HG02885 (cell line): Measurements from ENCODE around the gene POU5F1.
"Not testable (repeated sequence)": the region's sequence is repeated elsewhere in the genome, so short reads cannot be mapped to it uniquely, and the experiment has no call there.

ENCODE experiments used
- ATAC-seq: cut with Tn5 transposase; IDR thresholded peaks from one replicate; pipeline ENCODE4 v1.9.1; 2021; ENCODE audit warnings: mild to moderate bottlenecking; ENCODE audit not compliant: unreplicated experiment, poor library complexity

The POU5F1 gene

GRCh38 chr6:31170600-31170881 lies at the start of gene POU5F1:
Gene POU5F1 (minus strand): TSS chr6:31170682. CDS start chr6:31170620, 62 bp downstream.
- no peak for ATAC-seq

GRCh38 chr6:31216208-31216898 lies 45.9 kb upstream of the POU5F1 start:
- no peak for ATAC-seq

DNA sequence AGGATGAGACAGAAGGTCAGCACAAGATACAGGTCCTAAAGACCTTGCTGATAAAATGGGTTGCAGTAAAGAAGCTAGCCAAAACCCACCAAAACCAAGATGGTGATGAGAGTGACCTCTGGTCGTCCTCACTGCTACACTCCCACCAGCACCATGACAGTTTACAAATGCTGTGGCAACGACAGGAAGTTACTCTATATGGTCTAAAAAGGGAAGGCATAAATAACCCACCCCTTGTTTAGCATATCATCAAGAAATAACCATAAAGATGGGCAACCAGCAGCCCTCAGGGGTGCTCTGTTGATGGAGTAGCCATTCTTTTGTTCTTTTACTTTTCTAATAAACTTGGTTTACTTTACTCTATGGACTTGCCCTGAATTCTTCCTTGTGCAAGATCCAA lies 44.7 kb upstream of the POU5F1 start:
- ATAC-seq, result not testable (repeated sequence)

GRCh38 chr6:31214516-31214915 lies 44.0 kb upstream of the POU5F1 start:
- ATAC-seq, result no peak

GRCh38 chr6:31210741-31211532 lies 40.5 kb upstream of the POU5F1 start:
- no peak for ATAC-seq

DNA sequence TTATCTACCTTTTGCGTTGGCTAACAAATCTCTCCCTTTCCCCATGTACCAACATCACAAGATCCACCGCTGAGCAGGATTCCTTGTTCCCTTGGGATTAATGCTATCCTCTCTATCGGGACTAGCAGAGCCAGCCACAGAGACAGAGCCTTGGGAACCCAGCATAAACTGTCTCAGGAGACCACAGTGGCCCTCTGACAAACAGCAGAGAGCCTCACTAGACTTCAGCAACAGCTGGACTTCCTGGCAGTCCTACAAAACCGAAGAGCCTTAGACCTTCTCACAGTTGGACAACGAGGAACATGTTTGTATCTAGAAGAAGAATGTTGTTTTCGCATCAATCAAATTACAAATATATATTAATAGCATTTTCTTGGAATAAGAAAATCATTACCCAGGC lies 39.6 kb upstream of the POU5F1 start:
- no peak for ATAC-seq

GRCh38 chr6:31209137-31209536 lies 38.7 kb upstream of the POU5F1 start:
- no peak for ATAC-seq

DNA sequence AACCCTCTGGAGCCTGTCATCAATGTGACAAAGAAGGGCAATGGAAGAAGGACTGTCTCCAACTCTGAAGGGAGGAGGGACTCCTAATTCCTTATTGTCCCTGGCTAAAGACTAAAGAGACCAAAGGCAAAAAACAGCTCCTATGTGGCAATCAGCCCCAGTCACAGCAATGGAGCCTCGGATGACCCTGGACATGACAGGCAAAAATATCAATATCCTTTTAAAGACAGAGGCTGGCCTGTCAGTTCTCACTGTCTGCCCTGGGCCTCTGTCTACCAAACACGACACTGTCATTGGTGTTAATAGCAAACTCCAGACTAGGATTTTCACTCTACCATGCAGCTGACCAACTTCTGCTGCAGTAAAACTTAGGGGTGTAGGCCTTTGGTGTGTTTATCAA lies 38.0 kb upstream of the POU5F1 start:
- no peak for ATAC-seq

DNA sequence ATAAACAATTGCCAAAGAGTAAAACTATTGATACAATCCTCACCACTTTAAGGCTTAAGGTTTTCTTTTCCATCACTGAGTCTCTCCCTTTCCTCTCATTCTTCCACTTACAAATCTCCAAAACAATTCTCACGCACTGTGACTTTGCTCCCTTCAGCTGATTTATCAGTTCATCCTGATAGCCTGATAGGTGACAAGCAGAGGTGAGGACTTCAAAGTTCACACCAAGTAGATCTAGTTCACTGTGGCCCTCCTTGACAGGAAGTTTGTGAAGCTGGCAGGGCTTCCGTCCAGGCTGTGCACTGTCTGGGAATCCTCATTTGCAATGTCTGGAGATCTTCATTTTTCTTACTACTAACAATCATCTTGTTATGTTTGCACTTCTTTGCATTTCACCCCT lies 35.2 kb upstream of the POU5F1 start:
- ATAC-seq, result no peak

GRCh38 chr6:31204751-31205145 lies 34.3 kb upstream of the POU5F1 start:
- no peak for ATAC-seq

GRCh38 chr6:31203345-31203979 lies 33.0 kb upstream of the POU5F1 start:
- peak; percentile 58 for ATAC-seq

DNA sequence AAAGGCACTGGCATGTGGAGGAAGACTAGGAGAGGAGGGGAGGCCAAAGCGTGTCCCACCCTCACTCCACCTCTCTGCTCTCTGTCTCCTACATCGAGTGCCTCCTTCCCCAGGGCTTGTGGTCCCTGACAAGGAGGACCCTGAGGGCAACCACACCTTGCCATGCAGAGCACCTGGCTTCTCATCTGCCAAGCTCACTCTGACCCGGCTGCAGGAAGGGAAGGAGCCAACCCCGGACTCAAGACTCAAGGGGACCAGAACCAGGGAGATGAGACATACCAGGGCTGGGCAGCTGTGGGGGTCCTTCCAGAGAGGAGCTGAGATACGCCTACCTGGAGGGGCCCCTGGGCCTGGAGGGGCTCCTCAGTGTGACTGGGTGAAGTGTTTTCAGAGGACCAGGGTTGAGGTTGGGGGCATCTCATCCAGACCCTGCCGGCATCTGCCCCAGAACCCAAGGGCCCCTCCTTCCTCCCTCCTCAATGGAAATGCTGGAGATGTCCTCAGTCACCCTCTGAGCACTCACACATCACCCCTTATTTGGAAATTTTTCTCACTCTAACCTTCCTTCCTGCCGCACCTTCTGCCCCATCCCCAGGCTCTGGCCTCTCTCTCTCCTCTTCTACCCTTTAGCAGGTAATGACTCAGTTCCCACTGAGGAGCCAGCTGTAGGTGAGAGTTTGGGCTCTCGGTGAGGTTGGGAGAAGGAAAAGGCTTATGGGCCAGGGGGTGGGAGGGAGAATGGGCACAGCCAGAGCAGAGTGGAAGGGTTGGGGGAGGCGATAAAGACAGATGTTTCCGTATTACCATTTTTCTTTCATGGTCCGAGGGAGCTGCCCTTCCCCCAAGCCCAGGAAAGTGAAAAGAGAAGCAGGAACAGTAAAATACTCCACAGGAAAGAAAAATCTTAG lies 32.0 kb upstream of the POU5F1 start:
- no peak for ATAC-seq

- not testable (repeated sequence) for ATAC-seq
These were observed 28.6 kb upstream of the POU5F1 start for GRCh38 chr6:31199105-31199452.

DNA sequence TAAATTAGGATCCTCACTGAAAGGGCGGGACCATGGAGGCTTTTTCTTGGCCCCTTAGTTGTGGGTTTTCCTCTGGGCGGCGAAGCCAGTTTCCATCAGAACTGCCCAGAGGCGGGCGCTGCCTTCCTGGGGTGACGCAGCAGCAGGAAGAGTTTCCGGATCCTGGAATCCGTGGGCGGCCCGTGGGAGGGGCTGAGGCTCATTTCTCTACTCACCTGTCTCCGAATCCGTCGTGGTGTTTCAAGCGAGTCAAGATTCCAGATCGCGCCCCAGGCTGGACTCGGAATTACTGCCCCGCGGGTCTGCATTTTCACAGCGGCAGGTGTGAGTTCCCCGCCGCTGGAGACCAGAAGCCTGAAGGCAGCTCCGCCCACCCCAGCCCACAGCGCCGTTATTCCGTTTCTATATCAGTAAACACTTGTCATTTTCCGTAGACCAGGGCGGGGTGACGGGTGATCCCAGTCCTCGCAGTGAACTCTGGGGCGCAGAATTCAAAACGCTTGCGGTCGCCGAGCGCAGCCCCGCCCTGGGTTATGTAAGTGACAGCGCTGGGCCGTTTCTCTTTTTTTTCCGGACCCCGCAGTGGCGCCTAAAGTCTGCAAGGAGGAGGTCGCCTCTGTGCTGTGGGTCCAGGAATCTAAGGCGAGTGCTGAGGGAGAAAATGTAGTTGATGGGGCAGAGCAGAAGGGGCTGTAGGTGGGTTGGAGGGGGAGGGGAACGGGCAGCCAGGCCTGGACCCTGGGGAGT lies 27.2 kb upstream of the POU5F1 start:
- peak; percentile 67 for ATAC-seq

DNA sequence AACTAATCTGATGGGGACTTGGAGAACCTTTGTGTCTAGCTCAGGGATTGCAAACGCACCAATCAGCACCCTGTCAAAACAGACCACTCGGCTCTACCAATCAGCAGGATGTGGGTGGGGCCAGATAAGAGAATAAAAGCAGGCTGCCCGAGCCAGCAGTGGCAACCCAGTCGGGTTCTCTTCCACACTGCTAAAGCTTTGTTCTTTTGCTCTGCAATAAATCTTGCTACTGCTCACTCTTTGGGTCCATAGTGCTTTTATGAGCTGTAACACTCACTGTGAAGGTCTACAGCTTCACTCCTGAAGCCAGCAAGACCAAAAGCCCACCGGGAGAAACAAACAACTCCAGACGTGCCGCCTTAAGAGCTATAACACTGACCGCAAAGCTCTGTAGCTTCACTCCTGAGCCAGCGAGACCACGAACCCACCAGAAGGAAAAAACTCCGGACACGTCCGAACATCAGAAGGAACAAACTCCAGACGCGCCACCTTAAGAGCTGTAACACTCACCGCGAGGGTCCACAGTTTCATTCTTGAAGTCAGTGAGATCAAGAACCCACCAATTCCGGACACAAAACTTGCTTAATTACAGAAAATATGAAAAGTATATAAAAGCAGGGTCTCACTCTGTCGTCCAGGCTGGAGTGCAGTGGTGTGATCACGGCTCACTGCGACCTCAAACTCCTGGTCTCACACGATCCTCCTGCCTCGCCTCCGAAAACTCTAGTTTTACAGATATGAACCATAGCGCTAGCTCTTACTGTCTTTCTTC lies 26.0 kb upstream of the POU5F1 start:
- not testable (repeated sequence) for ATAC-seq

DNA sequence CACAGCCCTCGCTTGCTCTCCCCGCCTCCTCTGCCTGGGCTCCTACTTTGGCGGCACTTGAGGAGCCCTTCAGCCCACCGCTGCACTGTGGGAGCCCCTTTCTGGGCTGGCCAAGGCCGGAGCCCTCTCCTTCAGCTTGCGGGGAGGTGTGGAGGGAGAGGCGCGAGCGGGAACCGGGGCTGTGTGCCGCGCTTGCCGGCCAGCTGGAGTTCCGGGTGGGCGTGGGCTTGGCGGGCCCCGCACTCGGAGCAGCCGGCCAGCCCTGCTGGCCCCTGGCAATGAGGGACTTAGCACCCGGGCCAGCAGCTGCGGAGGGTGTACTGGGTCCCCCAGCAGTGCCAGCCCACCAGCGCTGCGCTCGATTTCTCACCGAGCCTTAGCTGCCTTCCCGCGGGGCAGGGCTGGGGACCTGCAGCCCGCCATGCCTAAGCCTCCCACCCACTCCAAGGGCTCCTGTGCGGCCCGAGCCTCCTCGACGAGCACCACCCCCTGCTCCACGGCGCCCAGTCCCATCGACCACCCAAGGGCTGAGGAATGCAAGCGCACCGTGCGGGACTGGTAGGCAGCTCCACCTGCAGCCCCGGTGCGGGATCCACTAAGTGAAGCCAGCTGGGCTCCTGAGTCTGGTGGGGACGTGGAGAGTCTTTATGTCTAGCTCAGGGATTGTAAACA lies 25.0 kb upstream of the POU5F1 start:
- ATAC-seq, result not testable (repeated sequence)

GRCh38 chr6:31194061-31194834 lies 23.8 kb upstream of the POU5F1 start:
- ATAC-seq, result no peak

GRCh38 chr6:31193206-31193605 lies 22.7 kb upstream of the POU5F1 start:
- ATAC-seq, result no peak
